ENCODE measurements around the gene SNX5. TPM values are rescaled to one million over a fixed set of nuclear protein-coding genes. Genes with fewer than 3 reads are reported as not detected.

The SNX5 gene
- total and polyA plus RNA-seq, 2 of the 8 experiments (the other 6 are each of a cell fraction or from before 2014, with no cell fraction given) = 155 to 194 TPM

- TF ChIP-seq CHD7 (IDR thresholded peaks at IDR 0.05; ENCODE audit: insufficient replicate concordance, low read length) (no peak), RFX5 (IDR thresholded peaks at IDR 0.05; ENCODE audit: borderline replicate concordance, low read depth, low read length) (no peak), ASH2L (IDR thresholded peaks at IDR 0.05; ENCODE audit: low read length) (no peak), ATF3 (IDR thresholded peaks at IDR 0.05; ENCODE audit: insufficient read depth, low read depth, low read length) (no peak), MAX (IDR thresholded peaks at IDR 0.05) (no peak), SIRT6 (IDR thresholded peaks at IDR 0.05; ENCODE audit: low read length) (no peak), RAD21 (IDR thresholded peaks at IDR 0.05 in 1 of 2, conservative IDR thresholded peaks at IDR 0.05 in 1 of 2; ENCODE audit: low read depth in 2 of 2, low read length in 2 of 2) (no peak), RNF2 (IDR thresholded peaks at IDR 0.05; ENCODE audit: borderline replicate concordance, low read depth, low read length, missing control alignments, poor library complexity, severe bottlenecking) (no peak), TCF12 (IDR thresholded peaks at IDR 0.05; ENCODE audit: low read depth, low read length) (no peak), SP1 (IDR thresholded peaks at IDR 0.05; ENCODE audit: low read depth, low read length) (no peak)
These were observed 42.9 kb upstream of the SNX5 start (continued) for GRCh38 chr20:18011482-18011881.
